ENCODE measurements around the gene SLC35E3. TPM values are rescaled to one million over a fixed set of nuclear protein-coding genes. Genes with fewer than 3 reads are reported as not detected.

Gene SLC35E3
- total RNA-seq, 1 experiment from 2014 or later: 10.8 TPM

DNA sequence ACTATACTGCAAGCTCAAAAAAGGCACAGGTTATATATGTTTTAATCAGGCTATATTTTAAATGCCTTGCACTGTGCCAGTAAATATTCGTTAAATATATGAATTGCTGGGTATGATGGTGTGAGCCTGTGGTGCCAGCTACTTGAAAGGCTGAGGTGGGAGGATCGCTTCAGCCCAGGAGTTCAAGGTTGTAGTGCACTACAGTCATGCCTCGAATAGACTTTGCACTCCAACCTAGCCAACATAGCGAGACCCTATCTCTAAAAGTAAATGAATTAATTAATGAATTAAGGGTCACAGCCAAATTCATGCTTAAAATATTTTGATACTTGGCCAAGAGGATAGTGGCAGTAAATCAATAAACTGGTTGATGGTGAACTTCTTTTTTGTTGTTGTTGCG is 39.8 kb downstream of the SLC35E3 start:
- CTCF ChIA-PET: interaction anchor here (0.6 to 1.1 kb wide), 2 partner anchors 9 to 142 kb away, joined by 3 read pairs; no protein-coding TSS in a partner anchor
- H3K4me3 Mint-ChIP-seq (ENCODE audit: low read depth, unreplicated experiment): no peak overlapping the region
- H3K27me3 Mint-ChIP-seq (ENCODE audit: unreplicated experiment): no peaks in the 10 kb centered on the region
- no peak for TF ChIP-seq CTCF (IDR thresholded peaks at IDR 0.05; ENCODE audit: unreplicated experiment)
- DNase-seq: no peak
- BruUV-seq (replicated peaks): no TSS peak
- intact Hi-C loops (cut with micrococcal nuclease; ENCODE audit: unreplicated experiment): loop anchor here (5.0 kb wide), 1 partner anchor 39 kb away; the partner anchor contains the start of gene SLC35E3
- H3K4me1 Mint-ChIP-seq (ENCODE audit: low read depth, unreplicated experiment): peaks cover 24% of the 10 kb centered on the region
- no peaks in the 10 kb centered on the region for H3K36me3 Mint-ChIP-seq (ENCODE audit: insufficient read depth, unreplicated experiment)
- no peaks in the 10 kb centered on the region for H3K9me3 Mint-ChIP-seq (ENCODE audit: low read depth, unreplicated experiment)
- H3K27ac Mint-ChIP-seq (ENCODE audit: unreplicated experiment): no peak overlapping the region

- no TSS peak for BruUV-seq (replicated peaks)
- CTCF ChIA-PET: interaction anchor here (0.7 to 0.9 kb wide), 4 partner anchors 10 to 43 kb away, joined by 3 to 6 read pairs (median 4); partner anchors contain the start of gene SLC35E3
- no peaks in the 10 kb centered on the region for H3K27me3 Mint-ChIP-seq (ENCODE audit: unreplicated experiment)
- TF ChIP-seq CTCF (IDR thresholded peaks at IDR 0.05; ENCODE audit: unreplicated experiment): no peak
- peaks cover 24% of the 10 kb centered on the region for H3K4me1 Mint-ChIP-seq (ENCODE audit: low read depth, unreplicated experiment)
- intact Hi-C loops (cut with micrococcal nuclease; ENCODE audit: unreplicated experiment): loop anchor here (5.0 kb wide), 1 partner anchor 40 kb away; the partner anchor contains the start of gene SLC35E3
- no peaks in the 10 kb centered on the region for H3K36me3 Mint-ChIP-seq (ENCODE audit: insufficient read depth, unreplicated experiment)
- H3K9me3 Mint-ChIP-seq (ENCODE audit: low read depth, unreplicated experiment): no peaks in the 10 kb centered on the region
- no peak for DNase-seq
- H3K4me3 Mint-ChIP-seq (ENCODE audit: low read depth, unreplicated experiment): no peak overlapping the region
- peak overlapping the region; percentile 76 for H3K27ac Mint-ChIP-seq (ENCODE audit: unreplicated experiment)
These were observed 41.0 kb downstream of the SLC35E3 start for GRCh38 chr12:68786929-68787328.

GRCh38 chr12:68788554-68789143 is 42.7 kb downstream of the SLC35E3 start:
- no peak for DNase-seq
- Mint-ChIP-seq H3K27me3 (ENCODE audit: unreplicated experiment) (no peaks in the 10 kb centered on the region), H3K4me3 (ENCODE audit: low read depth, unreplicated experiment) (no peak overlapping the region), H3K27ac (ENCODE audit: unreplicated experiment) (no peak overlapping the region), H3K9me3 (ENCODE audit: low read depth, unreplicated experiment) (no peaks in the 10 kb centered on the region), H3K36me3 (ENCODE audit: insufficient read depth, unreplicated experiment) (no peaks in the 10 kb centered on the region), H3K4me1 (ENCODE audit: low read depth, unreplicated experiment) (peaks cover 24% of the 10 kb centered on the region)
- TF ChIP-seq CTCF (IDR thresholded peaks at IDR 0.05; ENCODE audit: unreplicated experiment): no peak
- intact Hi-C loops (cut with micrococcal nuclease; ENCODE audit: unreplicated experiment): loop anchor here (5.0 kb wide), 1 partner anchor 41 kb away; the partner anchor contains the start of gene SLC35E3
- CTCF ChIA-PET: no interaction called here
- BruUV-seq (replicated peaks): no TSS peak

- DNase-seq: no peak
- H3K27ac Mint-ChIP-seq (ENCODE audit: unreplicated experiment): no peak overlapping the region
- H3K36me3 Mint-ChIP-seq (ENCODE audit: insufficient read depth, unreplicated experiment): no peaks in the 10 kb centered on the region
- no TSS peak for BruUV-seq (replicated peaks)
- H3K4me3 Mint-ChIP-seq (ENCODE audit: low read depth, unreplicated experiment): no peak overlapping the region
- no peak for TF ChIP-seq CTCF (IDR thresholded peaks at IDR 0.05; ENCODE audit: unreplicated experiment)
- no peaks in the 10 kb centered on the region for H3K27me3 Mint-ChIP-seq (ENCODE audit: unreplicated experiment)
- H3K4me1 Mint-ChIP-seq (ENCODE audit: low read depth, unreplicated experiment): peaks cover 24% of the 10 kb centered on the region
- CTCF ChIA-PET: no interaction called here
- intact Hi-C loops (cut with micrococcal nuclease; ENCODE audit: unreplicated experiment): loop anchor here (5.0 kb wide), 1 partner anchor 42 kb away; the partner anchor contains the start of gene SLC35E3
- H3K9me3 Mint-ChIP-seq (ENCODE audit: low read depth, unreplicated experiment): no peaks in the 10 kb centered on the region
These were observed 43.3 kb downstream of the SLC35E3 start for GRCh38 chr12:68789144-68789878.
